Measurements from ENCODE around the gene CCT6A. TPM values are rescaled to one million over a fixed set of nuclear protein-coding genes. Genes with fewer than 3 reads are reported as not detected.

Gene CCT6A
- total and polyA plus RNA-seq, 9 of the 15 experiments (the other 6 are each of a cell fraction or from before 2014, with no cell fraction given): 244 to 708 (median 387) TPM

DNA sequence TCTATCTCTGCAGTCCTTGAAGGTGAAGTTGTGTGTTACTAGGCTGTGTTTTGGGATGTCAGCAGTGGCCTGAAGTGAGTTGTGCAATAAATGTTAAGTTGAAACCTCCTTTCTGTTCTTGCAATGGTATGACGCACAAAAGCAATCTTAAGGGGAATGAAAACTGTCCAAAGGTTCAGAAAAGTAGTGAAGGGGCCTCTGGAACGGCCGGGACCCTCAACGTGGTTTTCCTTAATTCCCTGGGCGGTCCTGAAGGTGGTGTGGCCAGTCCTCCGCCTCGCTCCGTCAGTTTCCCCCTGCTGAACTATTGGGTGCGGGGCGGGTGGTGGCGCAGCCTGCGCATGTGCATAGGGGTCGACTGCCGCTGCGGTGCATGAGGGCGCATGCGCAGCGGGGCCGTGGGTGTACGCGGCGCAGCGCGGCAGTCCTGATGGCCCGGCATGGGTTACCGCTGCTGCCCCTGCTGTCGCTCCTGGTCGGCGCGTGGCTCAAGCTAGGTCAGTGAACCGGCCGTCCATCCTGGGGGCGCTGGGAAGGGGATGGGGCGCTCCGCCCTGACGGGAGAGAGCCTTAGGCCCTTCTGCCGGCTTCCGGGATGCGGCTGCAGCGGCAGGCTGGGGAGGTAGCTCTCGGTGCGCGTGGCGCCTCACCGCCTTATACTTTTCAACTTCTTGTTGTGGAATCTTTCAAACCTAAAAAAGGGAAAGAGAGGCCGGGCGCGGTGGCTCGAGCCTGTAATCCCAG, 12.5 kb downstream of the CCT6A start, which contains the start of gene SUMF2 (continued):
- TF ChIP-seq ZNF699 (CRISPR knock-in tag; IDR thresholded peaks at IDR 0.05; ENCODE audit: insufficient replicate concordance) (no peak), STAT5B (CRISPR knock-in tag; IDR thresholded peaks at IDR 0.05) (no peak), NR4A1 (CRISPR knock-in tag; IDR thresholded peaks at IDR 0.05) (no peak), NR4A1 (tag; IDR thresholded peaks at IDR 0.05) (no peak), COPS2 (conservative IDR thresholded peaks at IDR 0.05) (no peak), ZNF217 (CRISPR knock-in tag; IDR thresholded peaks at IDR 0.05) (no peak), SMAD3 (CRISPR knock-in tag; conservative IDR thresholded peaks at IDR 0.05) (peak; percentile 65; the same call in 1 of the 2 replicates), ZNF232 (CRISPR knock-in tag; IDR thresholded peaks at IDR 0.05) (no peak), HCFC1 (IDR thresholded peaks at IDR 0.05; ENCODE audit: low read depth, low read length) (no peak), ZNF79 (CRISPR knock-in tag; IDR thresholded peaks at IDR 0.05; ENCODE audit: low read depth) (no peak), TBL1XR1 (IDR thresholded peaks at IDR 0.05; ENCODE audit: low read length in 2 of 2) (no peak), BRD4 (IDR thresholded peaks at IDR 0.05) (peak; percentile 56; the same call in 1 of the 2 replicates), EGR1 (conservative IDR thresholded peaks at IDR 0.05) (peak; percentile 79), MAFG (tag; conservative IDR thresholded peaks at IDR 0.05) (no peak), ZNF324 (CRISPR knock-in tag; IDR thresholded peaks at IDR 0.05) (no peak), NCOA1 (IDR thresholded peaks at IDR 0.05; ENCODE audit: low read depth) (no peak), GATAD2A (IDR thresholded peaks at IDR 0.05) (no peak), ZNF224 (CRISPR knock-in tag; IDR thresholded peaks at IDR 0.05) (no peak)
- TF ChIP-seq, protein P1, sequence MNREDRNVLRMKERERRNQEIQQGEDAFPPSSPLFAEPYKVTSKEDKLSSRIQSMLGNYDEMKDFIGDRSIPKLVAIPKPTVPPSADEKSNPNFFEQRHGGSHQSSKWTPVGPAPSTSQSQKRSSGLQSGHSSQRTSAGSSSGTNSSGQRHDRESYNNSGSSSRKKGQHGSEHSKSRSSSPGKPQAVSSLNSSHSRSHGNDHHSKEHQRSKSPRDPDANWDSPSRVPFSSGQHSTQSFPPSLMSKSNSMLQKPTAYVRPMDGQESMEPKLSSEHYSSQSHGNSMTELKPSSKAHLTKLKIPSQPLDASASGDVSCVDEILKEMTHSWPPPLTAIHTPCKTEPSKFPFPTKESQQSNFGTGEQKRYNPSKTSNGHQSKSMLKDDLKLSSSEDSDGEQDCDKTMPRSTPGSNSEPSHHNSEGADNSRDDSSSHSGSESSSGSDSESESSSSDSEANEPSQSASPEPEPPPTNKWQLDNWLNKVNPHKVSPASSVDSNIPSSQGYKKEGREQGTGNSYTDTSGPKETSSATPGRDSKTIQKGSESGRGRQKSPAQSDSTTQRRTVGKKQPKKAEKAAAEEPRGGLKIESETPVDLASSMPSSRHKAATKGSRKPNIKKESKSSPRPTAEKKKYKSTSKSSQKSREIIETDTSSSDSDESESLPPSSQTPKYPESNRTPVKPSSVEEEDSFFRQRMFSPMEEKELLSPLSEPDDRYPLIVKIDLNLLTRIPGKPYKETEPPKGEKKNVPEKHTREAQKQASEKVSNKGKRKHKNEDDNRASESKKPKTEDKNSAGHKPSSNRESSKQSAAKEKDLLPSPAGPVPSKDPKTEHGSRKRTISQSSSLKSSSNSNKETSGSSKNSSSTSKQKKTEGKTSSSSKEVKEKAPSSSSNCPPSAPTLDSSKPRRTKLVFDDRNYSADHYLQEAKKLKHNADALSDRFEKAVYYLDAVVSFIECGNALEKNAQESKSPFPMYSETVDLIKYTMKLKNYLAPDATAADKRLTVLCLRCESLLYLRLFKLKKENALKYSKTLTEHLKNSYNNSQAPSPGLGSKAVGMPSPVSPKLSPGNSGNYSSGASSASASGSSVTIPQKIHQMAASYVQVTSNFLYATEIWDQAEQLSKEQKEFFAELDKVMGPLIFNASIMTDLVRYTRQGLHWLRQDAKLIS (CRISPR knock-in tag; IDR thresholded peaks at IDR 0.05): peak; percentile 66; the same call in 1 of the 2 replicates
- TF ChIP-seq, protein P2, sequence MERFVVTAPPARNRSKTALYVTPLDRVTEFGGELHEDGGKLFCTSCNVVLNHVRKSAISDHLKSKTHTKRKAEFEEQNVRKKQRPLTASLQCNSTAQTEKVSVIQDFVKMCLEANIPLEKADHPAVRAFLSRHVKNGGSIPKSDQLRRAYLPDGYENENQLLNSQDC (CRISPR knock-in tag; IDR thresholded peaks at IDR 0.05): no peak; the same call in 1 of the 2 replicates
- TF ChIP-seq, protein P3, sequence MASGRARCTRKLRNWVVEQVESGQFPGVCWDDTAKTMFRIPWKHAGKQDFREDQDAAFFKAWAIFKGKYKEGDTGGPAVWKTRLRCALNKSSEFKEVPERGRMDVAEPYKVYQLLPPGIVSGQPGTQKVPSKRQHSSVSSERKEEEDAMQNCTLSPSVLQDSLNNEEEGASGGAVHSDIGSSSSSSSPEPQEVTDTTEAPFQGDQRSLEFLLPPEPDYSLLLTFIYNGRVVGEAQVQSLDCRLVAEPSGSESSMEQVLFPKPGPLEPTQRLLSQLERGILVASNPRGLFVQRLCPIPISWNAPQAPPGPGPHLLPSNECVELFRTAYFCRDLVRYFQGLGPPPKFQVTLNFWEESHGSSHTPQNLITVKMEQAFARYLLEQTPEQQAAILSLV (tag; IDR thresholded peaks at IDR 0.05): peak; percentile 61
- TF ChIP-seq, protein P4, sequence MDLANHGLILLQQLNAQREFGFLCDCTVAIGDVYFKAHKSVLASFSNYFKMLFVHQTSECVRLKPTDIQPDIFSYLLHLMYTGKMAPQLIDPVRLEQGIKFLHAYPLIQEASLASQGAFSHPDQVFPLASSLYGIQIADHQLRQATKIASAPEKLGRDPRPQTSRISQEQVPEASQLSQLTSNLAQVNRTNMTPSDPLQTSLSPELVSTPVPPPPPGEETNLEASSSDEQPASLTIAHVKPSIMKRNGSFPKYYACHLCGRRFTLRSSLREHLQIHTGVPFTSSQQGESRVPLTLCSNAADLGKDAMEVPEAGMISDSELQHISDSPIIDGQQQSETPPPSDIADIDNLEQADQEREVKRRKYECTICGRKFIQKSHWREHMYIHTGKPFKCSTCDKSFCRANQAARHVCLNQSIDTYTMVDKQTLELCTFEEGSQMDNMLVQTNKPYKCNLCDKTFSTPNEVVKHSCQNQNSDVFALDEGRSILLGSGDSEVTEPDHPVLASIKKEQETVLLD (IDR thresholded peaks at IDR 0.05): peak; percentile 98
- TF ChIP-seq, protein P5, sequence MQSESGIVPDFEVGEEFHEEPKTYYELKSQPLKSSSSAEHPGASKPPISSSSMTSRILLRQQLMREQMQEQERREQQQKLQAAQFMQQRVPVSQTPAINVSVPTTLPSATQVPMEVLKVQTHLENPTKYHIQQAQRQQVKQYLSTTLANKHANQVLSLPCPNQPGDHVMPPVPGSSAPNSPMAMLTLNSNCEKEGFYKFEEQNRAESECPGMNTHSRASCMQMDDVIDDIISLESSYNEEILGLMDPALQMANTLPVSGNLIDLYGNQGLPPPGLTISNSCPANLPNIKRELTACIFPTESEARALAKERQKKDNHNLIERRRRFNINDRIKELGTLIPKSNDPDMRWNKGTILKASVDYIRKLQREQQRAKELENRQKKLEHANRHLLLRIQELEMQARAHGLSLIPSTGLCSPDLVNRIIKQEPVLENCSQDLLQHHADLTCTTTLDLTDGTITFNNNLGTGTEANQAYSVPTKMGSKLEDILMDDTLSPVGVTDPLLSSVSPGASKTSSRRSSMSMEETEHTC (IDR thresholded peaks at IDR 0.05): no peak; the same call in 1 of the 2 replicates
